ENCODE results near the gene TIAM1.

The TIAM1 gene

GRCh38 chr21:31173881-31174555 lies 170.0 kb downstream of the TIAM1 start:
- peak; percentile 41 for DNase-seq (ENCODE audit: low spot score)

- no peak for DNase-seq (ENCODE audit: low spot score)
Observed at GRCh38 chr21:31172328-31172727, 171.7 kb downstream of the TIAM1 start.

GRCh38 chr21:31164713-31165694 lies 179.1 kb downstream of the TIAM1 start:
- DNase-seq (ENCODE audit: low spot score): no peak

DNA sequence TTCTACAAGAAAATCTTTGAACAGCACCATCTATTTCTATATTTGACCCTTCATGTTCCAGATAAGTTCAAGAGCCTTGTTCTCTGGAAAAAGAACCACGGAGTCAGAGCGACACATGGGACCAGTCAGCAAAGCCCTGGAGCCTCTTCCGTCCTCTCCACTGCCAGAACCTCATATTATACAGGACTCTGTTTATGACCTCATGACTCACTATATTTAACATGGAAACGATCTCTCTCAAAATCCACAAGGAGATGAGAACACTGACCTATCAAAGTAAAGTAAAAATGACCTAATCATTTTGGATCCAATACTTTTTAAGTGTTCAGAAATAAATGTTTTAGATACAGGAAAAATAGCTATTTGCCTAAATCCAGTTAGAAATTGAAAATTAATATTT lies 181.2 kb downstream of the TIAM1 start:
- DNase-seq (ENCODE audit: low spot score): no peak

- DNase-seq (ENCODE audit: low spot score): no peak
Observed at GRCh38 chr21:31162079-31162699, 181.9 kb downstream of the TIAM1 start.

GRCh38 chr21:31161157-31161556 lies 182.9 kb downstream of the TIAM1 start:
- peak; percentile 81 for DNase-seq (ENCODE audit: low spot score)

DNA sequence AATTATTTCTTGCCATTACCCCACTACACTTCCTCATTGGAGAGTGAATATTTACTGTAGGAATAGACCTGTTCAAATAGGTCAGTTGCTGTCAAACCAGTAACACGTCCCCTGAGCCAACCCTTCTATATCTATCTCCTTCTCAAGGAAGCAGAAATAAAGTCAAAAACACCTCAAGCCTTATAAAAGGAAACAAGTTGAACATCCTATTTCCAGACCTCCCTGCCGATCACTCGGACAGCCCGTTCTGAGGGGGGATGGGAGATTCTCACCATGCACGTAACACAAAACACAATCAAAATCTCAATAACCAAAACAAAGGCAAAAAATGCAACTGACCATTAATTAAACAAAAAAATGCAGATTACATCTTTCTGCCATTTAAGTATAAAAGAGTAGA lies 184.3 kb downstream of the TIAM1 start:
- DNase-seq (ENCODE audit: low spot score): no peak

DNA sequence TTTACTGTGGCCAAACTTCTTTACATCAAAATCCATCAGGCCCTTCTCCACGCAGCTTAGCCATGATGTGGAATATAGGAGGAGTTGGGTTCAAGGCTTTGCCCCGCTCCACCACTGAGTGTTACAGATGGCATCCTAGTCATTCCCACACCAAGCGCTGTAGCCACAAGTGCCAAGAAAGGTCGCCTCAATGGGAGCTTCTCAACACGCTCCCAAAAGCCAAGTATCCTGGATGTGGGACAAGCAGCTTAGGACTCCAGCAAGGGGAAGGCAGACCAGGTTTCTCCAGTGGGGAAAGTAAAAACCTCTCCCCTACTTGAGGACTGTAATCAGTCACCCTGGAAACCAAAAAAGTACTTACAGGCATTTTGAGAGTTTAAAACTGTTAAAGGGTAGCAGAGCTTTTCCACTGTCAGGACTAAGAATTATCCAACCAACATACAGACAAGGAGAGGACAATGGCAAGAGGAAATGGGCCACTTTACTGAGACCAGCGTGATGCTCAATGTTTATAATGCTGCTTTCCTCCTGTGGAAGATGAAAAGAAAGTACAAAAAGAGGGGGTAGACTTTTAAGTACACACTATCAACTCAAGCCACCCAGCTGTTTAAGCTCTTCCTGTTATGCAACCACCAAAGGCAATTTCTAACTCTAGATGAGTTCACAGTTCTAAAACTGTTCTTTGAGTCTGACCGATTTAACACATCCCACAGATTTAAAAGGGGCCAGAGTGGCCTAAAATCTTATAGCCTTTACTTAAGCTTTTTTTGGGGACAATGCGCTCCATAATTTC lies 185.1 kb downstream of the TIAM1 start:
- peak; percentile 40 for DNase-seq (ENCODE audit: low spot score)

GRCh38 chr21:31157756-31158155 lies 186.3 kb downstream of the TIAM1 start:
- no peak for DNase-seq (ENCODE audit: low spot score)

DNA sequence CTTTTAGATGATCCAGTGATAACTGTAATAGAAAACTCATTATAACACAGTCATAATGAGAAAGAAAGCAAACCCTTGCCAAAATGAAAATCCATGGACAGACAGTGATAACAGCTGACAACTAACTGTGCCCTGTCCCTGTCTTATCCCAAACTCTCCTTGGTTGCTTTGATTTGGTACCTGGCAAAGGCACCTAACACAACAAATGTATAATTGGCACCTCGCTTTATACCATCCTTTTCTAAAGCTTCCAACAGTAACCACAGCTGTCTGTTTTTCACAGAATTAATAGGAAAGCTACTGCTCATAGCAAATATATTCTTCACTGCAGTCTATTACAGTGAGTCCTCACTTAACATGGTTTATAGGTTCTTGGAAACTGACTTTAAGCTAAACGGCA lies 187.4 kb downstream of the TIAM1 start:
- no peak for DNase-seq (ENCODE audit: low spot score)

- no peak for DNase-seq (ENCODE audit: low spot score)
Observed at GRCh38 chr21:31156169-31156568, 187.9 kb downstream of the TIAM1 start.

- no peak for DNase-seq (ENCODE audit: low spot score)
Observed at GRCh38 chr21:31151156-31152045, 192.7 kb downstream of the TIAM1 start.

DNA sequence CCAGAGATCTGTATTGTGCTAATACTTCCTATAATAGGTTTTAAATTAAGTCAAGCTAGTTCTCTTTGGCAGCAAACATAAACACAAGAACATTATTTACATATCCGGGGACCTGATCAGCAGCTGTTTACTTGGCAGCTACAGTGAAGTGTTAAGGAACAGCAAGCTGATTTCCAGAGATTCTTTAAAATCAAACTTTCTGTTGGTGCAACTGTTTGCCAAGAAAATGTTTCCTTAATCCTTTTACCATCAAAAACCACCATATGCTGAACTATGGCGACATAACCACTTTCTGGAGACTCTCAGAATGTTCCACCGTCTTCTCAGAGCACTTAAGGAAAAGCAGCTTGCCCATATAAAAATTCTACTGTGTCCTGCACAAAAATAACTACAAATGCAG lies 198.8 kb downstream of the TIAM1 start:
- DNase-seq (ENCODE audit: low spot score): no peak

GRCh38 chr21:31143036-31143435 lies 201.0 kb downstream of the TIAM1 start:
- DNase-seq (ENCODE audit: low spot score): no peak

GRCh38 chr21:31142600-31142999 lies 201.5 kb downstream of the TIAM1 start:
- DNase-seq (ENCODE audit: low spot score): no peak

GRCh38 chr21:31141389-31142000 lies 202.6 kb downstream of the TIAM1 start:
- no peak for DNase-seq (ENCODE audit: low spot score)

- DNase-seq (ENCODE audit: low spot score): no peak
Observed at GRCh38 chr21:31140676-31141075, 203.4 kb downstream of the TIAM1 start.

- no peak for DNase-seq (ENCODE audit: low spot score)
Observed at GRCh38 chr21:31140025-31140424, 204.0 kb downstream of the TIAM1 start.

GRCh38 chr21:31137960-31138359 lies 206.1 kb downstream of the TIAM1 start:
- no peak for DNase-seq (ENCODE audit: low spot score)

- DNase-seq (ENCODE audit: low spot score): no peak
Observed at GRCh38 chr21:31136891-31137290, 207.2 kb downstream of the TIAM1 start.
